Activated CD4-positive, alpha-beta T cell treated with anti-CD3 and anti-CD28 coated beads, Interleukin-2, amount 50 U/mL, for 16 hours (primary cell): Measurements from ENCODE around the gene HMGXB4.
"Not testable (repeated sequence)": the region's sequence is repeated elsewhere in the genome, so short reads cannot be mapped to it uniquely, and the experiment has no call there.

Source experiments
- DNase-seq: peaks from one replicate; pipeline ENCODE4 v3.0.0-alpha.2; 2020

The HMGXB4 gene, protein sequence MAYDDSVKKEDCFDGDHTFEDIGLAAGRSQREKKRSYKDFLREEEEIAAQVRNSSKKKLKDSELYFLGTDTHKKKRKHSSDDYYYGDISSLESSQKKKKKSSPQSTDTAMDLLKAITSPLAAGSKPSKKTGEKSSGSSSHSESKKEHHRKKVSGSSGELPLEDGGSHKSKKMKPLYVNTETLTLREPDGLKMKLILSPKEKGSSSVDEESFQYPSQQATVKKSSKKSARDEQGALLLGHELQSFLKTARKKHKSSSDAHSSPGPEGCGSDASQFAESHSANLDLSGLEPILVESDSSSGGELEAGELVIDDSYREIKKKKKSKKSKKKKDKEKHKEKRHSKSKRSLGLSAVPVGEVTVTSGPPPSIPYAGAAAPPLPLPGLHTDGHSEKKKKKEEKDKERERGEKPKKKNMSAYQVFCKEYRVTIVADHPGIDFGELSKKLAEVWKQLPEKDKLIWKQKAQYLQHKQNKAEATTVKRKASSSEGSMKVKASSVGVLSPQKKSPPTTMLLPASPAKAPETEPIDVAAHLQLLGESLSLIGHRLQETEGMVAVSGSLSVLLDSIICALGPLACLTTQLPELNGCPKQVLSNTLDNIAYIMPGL

GRCh38 chr22:35257321-35258190 is at the start of gene HMGXB4:
TSS of gene HMGXB4 (plus strand) at chr22:35257493. CDS start at chr22:35262391, 4,898 bp downstream.
- peak; percentile 90 for DNase-seq

GRCh38 chr22:35208003-35208402 is 49.3 kb upstream of the HMGXB4 start:
- no peak for DNase-seq

- DNase-seq, result no peak
These were observed 48.1 kb upstream of the HMGXB4 start for GRCh38 chr22:35209203-35209602.

- DNase-seq, result no peak
These were observed 45.3 kb upstream of the HMGXB4 start for GRCh38 chr22:35212009-35212408.

- DNase-seq, result no peak
These were observed 44.3 kb upstream of the HMGXB4 start for GRCh38 chr22:35212996-35213395.

DNA sequence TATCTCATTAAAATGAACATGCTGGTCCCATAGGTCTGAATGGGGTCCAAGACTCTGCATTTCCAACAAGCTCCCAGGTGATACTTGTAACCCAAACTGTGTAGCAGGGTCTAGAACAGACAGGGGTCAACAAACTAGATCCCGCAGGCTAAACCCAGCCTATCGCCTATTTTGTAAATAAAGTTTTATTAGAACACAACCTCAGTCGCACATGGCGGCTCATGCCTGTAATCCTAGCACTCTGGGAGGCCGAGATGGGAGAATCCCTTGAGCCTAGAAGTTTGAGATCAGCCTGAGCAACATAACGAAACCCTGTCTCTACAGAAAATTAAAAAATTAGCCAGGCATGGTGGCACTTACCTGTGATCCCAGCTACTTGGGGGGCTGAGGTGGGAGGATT is 42.3 kb upstream of the HMGXB4 start:
- DNase-seq, result no peak

GRCh38 chr22:35215993-35216392 is 41.3 kb upstream of the HMGXB4 start:
- DNase-seq, result no peak

- DNase-seq, result no peak
These were observed 39.8 kb upstream of the HMGXB4 start for GRCh38 chr22:35217527-35217926.

- DNase-seq, result no peak
These were observed 39.2 kb upstream of the HMGXB4 start for GRCh38 chr22:35218079-35218478.

DNA sequence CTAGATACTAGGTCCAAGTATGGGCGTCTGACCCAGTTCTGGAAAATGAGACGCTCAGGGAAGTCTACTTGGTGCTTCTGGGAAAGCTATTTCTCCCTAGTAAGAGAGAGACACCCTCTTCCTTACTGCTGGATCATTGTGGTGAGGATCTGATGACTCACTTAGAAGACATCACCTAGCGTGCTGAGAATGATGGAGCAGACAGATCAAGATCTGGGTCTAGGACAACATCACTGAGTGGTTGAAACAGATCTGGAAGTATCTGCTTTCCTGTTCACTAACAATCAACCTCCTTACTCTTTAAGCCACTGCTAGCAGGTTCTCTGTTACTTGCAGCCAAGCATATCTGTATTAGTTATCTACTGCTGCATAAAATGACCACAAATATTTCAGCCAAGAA is 38.3 kb upstream of the HMGXB4 start:
- DNase-seq, result no peak

DNA sequence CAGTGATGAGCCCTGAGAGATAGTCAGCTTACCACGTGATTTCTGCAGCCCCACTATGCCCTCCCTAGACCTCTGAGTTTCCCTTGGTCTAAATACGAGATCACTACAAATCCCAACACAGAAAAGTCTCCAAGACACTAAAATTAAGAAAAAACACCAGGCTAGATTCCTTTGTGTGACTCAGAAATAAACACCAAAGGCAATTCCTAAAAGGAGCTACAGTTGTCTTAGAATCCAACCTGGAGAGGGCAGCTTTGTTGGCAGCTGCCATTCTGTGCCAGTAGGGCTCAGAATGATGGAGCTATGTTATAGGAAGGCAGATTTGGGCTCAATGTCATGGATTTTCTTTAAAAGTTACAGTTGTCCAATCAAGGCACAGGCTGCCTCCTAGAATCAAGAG is 37.1 kb upstream of the HMGXB4 start:
- DNase-seq, result no peak

GRCh38 chr22:35225010-35225409 is 32.3 kb upstream of the HMGXB4 start:
- no peak for DNase-seq

GRCh38 chr22:35226958-35227647 is 30.2 kb upstream of the HMGXB4 start:
- DNase-seq, result no peak

- no peak for DNase-seq
These were observed 27.4 kb upstream of the HMGXB4 start for GRCh38 chr22:35229865-35230264.

- no peak for DNase-seq
These were observed 26.9 kb upstream of the HMGXB4 start for GRCh38 chr22:35230417-35230816.

DNA sequence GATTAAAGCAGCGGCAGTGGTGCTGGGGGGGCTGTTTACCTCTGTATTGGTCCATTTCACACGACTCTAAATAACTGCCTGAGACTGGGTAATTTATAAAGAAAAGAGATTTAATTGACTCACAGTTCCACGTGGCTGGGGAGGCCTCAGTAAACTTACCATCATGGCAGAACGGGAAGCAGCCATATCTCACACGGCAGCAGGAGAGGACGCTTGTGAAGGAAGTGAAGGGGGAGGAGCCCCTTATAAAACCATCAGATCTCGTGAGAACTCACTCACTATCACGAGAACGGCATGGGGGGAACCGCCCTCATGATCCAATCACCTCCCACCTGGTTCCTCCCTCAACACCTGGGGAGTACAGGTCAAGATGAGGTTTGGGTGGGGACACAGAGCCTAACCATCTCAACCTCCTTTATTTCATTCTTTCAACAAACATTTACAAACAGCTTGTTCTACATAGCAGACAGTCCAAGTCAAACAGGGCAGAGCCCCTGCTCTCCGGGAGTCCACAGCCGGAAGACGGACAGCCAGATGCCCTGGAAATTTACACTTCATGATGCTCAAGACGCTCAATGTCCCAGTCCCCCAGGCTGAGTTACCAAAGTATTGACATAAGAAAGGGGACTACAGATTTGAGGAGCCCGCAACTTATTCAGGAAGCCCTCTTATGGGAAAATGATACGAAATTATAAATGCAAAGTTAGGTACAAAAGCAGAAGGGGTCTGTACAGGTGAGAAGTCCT is 26.3 kb upstream of the HMGXB4 start:
- peak; percentile 21 for DNase-seq

DNA sequence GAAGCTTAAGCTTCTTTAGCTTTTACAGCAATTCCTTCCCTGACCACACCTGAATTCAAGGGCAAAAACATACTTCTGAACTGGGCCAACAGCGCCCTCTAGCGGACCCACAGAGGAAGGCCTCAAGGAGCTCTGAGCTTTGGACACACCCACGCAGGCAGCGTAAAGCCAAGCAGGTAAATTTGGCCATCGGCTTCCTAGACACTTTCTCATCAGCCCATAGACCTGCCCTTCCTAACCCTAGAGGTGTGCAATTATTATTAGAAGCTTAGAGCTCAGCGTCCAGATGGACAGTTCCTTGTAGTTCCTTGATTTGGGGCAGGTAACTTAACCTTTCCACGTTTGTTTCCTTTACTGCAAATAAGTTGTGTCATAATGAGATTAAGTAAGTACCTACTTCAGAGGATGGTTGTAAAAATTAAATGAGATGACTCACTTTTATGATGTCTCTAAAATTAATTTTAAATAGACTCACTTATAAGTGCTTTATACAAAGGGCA is 25.7 kb upstream of the HMGXB4 start:
- peak; percentile 79 for DNase-seq

- peak; percentile 52 for DNase-seq
These were observed 18.5 kb upstream of the HMGXB4 start for GRCh38 chr22:35238749-35239148.

DNA sequence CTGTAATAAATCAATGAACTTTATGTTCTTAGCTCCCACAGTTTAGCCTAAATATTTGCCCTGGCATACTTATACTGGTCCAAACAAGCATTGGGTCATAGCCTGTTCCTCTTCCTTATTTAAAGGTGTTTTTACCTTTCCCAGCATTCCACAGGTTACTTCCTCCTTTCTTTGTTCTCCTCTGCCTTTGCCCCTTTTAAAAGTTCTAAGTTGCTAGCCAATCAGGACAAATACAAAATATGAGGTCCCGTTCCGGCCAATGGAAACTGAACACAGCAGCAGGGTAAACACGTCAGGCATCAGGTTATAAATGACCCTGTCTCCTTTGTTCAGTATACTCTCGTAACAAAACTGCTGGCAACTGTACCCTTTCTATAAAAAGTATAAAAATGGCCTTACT is 12.8 kb upstream of the HMGXB4 start:
- not testable (repeated sequence) for DNase-seq

DNA sequence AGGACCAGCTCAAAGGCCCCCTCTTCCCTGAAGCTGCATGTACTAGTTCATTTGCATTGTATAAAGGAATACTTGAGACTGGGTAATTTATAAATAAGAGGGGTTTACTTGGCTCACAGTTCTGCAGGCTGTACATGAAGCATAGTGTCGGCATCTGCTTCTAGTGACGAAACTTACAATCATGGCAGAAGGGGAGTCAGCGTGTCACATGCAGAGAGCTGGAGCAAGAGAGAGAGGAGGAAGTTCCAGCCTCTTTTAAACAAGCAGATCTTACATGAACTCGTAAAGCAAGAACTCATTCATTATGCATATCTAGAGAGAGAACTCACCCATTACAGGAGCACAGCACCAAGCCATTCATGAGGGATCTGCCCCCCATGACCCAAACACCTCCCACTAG is 7.1 kb upstream of the HMGXB4 start:
- no peak for DNase-seq

GRCh38 chr22:35253946-35254345 is 3.3 kb upstream of the HMGXB4 start:
- no peak for DNase-seq

DNA sequence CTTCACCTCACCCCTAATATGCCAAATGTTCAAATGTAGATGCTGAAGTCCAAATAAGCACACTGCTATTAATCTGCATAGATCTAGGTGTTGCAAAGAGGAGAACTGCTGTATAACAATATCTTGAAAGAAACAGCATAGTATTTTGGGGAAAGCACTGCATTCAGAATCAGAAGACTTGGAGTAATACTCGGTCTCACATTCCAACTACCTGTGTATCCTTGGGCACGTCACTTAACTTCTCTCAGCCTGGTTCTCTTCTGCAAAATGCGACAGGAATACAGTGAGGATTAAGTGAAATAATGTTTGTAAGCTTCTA is 332 bp upstream of the HMGXB4 start:
- DNase-seq, result no peak
